PC-3 (cell line): ENCODE measurements around the gene PIH1D1. TPM values are rescaled to one million over a fixed set of nuclear protein-coding genes. Genes with fewer than 3 reads are reported as not detected.

Source experiments
- ATAC-seq: fragments of 200-7000 bp; cut with Tn5 transposase; 2 replicates; pipeline ENCODE4 v1.9.1; 2020; ENCODE audit warnings: mild to moderate bottlenecking, moderate library complexity
- BruUV-seq: library from RNA; stranded (reverse); fragments of 400-500 nt; replicated peaks from 2 replicates; lab custom pipeline; 2021; lab: Mats Ljungman, UMichigan
- CTCF ChIA-PET: fragments of 300-600 bp; sonication (Branson Sonifier 250); formaldehyde crosslinking; loops from one replicate; lab custom pipeline; 2022; ENCODE audit warnings: antibody characterized with exemption; lab: Charles Lee
- POLR2A ChIA-PET: fragments of 300-600 bp; sonication (Branson Sonifier 250); formaldehyde crosslinking; loops from one replicate; lab custom pipeline; 2022; ENCODE audit warnings: antibody characterized with exemption; ENCODE audit not compliant: unreplicated experiment; lab: Charles Lee
- DNase-seq: peaks from one replicate; pipeline ENCODE4 v3.0.0-alpha.2; 2015
- H2AFZ ChIP-seq: fragments of 300-600 bp; sonication (generic); 2 replicates; pipeline ENCODE4 v1.6.0; 2016; ENCODE audit warnings: antibody characterized with exemption, low read length
- H3F3A ChIP-seq: fragments of 300-600 bp; sonication (generic); one replicate; pipeline ENCODE4 v1.6.0; 2017; ENCODE audit warnings: antibody characterized with exemption, low read length, control low read depth, mild to moderate bottlenecking; ENCODE audit not compliant: unreplicated experiment
- H3K27ac ChIP-seq: fragments of 300-600 bp; sonication (generic); 2 replicates; pipeline ENCODE4 v1.5.1; 2016; ENCODE audit warnings: mild to moderate bottlenecking, low read length
- H3K27me3 ChIP-seq: fragments of 300-600 bp; sonication (generic); 2 replicates; pipeline ENCODE4 v1.6.1; 2016; ENCODE audit warnings: low read length, mixed read lengths
- H3K36me3 ChIP-seq: fragments of 300-600 bp; sonication (generic); 2 replicates; pipeline ENCODE4 v1.6.1; 2016; ENCODE audit warnings: low read depth, mixed run types, low read length, mixed read lengths
- H3K4me1 ChIP-seq: fragments of 300-600 bp; sonication (generic); 2 replicates; pipeline ENCODE4 v1.5.1; 2016; ENCODE audit warnings: low read length; ENCODE audit not compliant: insufficient read depth
- H3K4me2 ChIP-seq: fragments of 300-600 bp; sonication (generic); 2 replicates; pipeline ENCODE4 v1.6.0; 2016; ENCODE audit warnings: low read length
- H3K4me3 ChIP-seq: fragments of 300-600 bp; sonication (generic); 2 replicates; pipeline ENCODE4 v1.5.1; 2016; ENCODE audit warnings: mild to moderate bottlenecking, low read length, mixed read lengths
- H3K79me2 ChIP-seq: fragments of 300-600 bp; sonication (generic); 2 replicates; pipeline ENCODE4 v1.6.1; 2017; ENCODE audit warnings: low read length, mixed read lengths
- H3K9ac ChIP-seq: fragments of 300-600 bp; sonication (generic); 2 replicates; pipeline ENCODE4 v1.6.0; 2016; ENCODE audit warnings: mild to moderate bottlenecking, low read length
- H3K9me2 ChIP-seq: fragments of 300-600 bp; sonication (generic); replicated peaks from 2 replicates; pipeline ENCODE4 v1.6.1; 2016; ENCODE audit warnings: mixed run types, low read length, mixed read lengths
- H3K9me3 ChIP-seq: fragments of 300-600 bp; sonication (generic); 2 replicates; pipeline ENCODE4 v1.6.1; 2016; ENCODE audit warnings: low read length, mixed read lengths
- H4K20me1 ChIP-seq: fragments of 300-600 bp; sonication (generic); 2 replicates; pipeline ENCODE4 v1.6.1; 2016; ENCODE audit warnings: low read length, mixed read lengths
- CTCF ChIP-seq: fragments of 300-600 bp; sonication (generic); conservative IDR thresholded peaks from 2 replicates; pipeline ENCODE4 v1.5.1; 2017; ENCODE audit warnings: antibody characterized with exemption, low read depth, mild to moderate bottlenecking, low read length
- EZH2 ChIP-seq: fragments of 300-600 bp; sonication (generic); IDR thresholded peaks from one replicate; pipeline ENCODE4 v1.6.1; 2017; ENCODE audit warnings: antibody characterized with exemption, mild to moderate bottlenecking, low read length; ENCODE audit not compliant: unreplicated experiment
- EZH2phosphoT487 ChIP-seq: fragments of 300-600 bp; sonication (generic); IDR thresholded peaks from 2 replicates; pipeline ENCODE4 v1.6.1; 2018; ENCODE audit warnings: mild to moderate bottlenecking, antibody characterized with exemption, low read length, borderline replicate concordance
- intact Hi-C: fragments of 100-400 bp; cut with micrococcal nuclease; formaldehyde crosslinking; loops from 2 replicates; pipeline ENCODE4 v1.9.0; 2023
- total RNA-seq: library from RNA; depleted of rRNA; stranded (reverse); fragments of >200 nt; gene quantifications from 2 replicates; pipeline ENCODE4 v1.2.3, GENCODE V29; 2014

Gene PIH1D1
- total RNA-seq, 1 experiment from 2014 or later: 171 TPM

DNA sequence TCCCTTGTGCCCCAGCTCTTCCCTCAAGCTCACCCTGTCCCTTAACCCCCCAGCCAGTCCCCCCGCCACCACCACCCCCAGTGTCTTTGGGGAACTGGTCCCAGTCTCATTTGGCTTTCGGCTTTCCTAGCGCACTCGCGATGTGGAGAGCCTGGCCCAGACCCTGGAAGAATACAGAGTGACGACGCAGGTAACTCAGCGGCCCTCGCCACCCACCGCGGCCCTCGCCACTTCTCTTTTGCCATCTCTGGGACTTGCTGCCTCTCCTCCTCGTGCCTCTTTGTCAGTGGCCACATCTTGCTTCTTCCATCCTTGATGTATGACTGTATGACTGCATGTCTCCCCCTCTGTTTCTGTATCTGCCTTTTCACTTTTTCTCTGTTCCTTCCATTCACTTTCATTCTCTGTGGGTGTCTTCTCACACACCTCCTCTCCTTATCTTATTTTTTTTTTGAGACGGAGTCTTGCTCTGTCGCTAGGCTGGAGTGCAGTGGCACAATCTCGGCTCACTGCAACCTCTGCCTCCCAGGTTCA is 44.1 kb downstream of the PIH1D1 start:
- Histone ChIP-seq H3K27me3 (no peaks in the 10 kb centered on the region), H3K9ac (no peak overlapping the region), H4K20me1 (no peaks in the 10 kb centered on the region), H3K36me3 (no peaks in the 10 kb centered on the region), H3K27ac (no peak overlapping the region), H3K4me3 (no peak overlapping the region), H3K79me2 (no peaks in the 10 kb centered on the region), H3K4me2 (no peak overlapping the region), H3K4me1 (peaks cover 15% of the 10 kb centered on the region), H3K9me3 (no peaks in the 10 kb centered on the region), H3F3A (no peaks in the 10 kb centered on the region), H3K9me2 (no peaks in the 10 kb centered on the region), H2AFZ (no peak overlapping the region)
- ATAC-seq (no peak), DNase-seq (no peak)
- CTCF ChIA-PET: no interaction called here
- intact Hi-C loops: no loop called here
- BruUV-seq: no TSS peak
- POLR2A ChIA-PET: no interaction called here
- TF ChIP-seq EZH2phosphoT487 (no peak), EZH2 (no peak), CTCF (no peak)

GRCh38 chr19:49407079-49407478 is 44.5 kb downstream of the PIH1D1 start:
- ATAC-seq (no peak), DNase-seq (no peak)
- intact Hi-C loops: no loop called here
- no peaks in the 10 kb centered on the region for H3K9me3 ChIP-seq
- no peak overlapping the region for H3K4me2 ChIP-seq
- no peak overlapping the region for H3K27ac ChIP-seq
- H3K4me1 ChIP-seq: peaks cover 15% of the 10 kb centered on the region
- no peaks in the 10 kb centered on the region for H3K9me2 ChIP-seq
- no peaks in the 10 kb centered on the region for H3K79me2 ChIP-seq
- H2AFZ ChIP-seq: no peak overlapping the region
- ChIA-PET POLR2A (no interaction called here), CTCF (no interaction called here)
- no peaks in the 10 kb centered on the region for H3K36me3 ChIP-seq
- no peak overlapping the region for H3K4me3 ChIP-seq
- BruUV-seq: no TSS peak
- H3K27me3 ChIP-seq: no peaks in the 10 kb centered on the region
- H3F3A ChIP-seq: no peaks in the 10 kb centered on the region
- H3K9ac ChIP-seq: no peak overlapping the region
- H4K20me1 ChIP-seq: no peaks in the 10 kb centered on the region
- no peak for TF ChIP-seq EZH2
- TF ChIP-seq CTCF: no peak

- intact Hi-C loops: no loop called here
- Histone ChIP-seq H3F3A (no peaks in the 10 kb centered on the region), H4K20me1 (no peaks in the 10 kb centered on the region), H2AFZ (peak overlapping the region; percentile 77), H3K27me3 (no peaks in the 10 kb centered on the region), H3K79me2 (no peaks in the 10 kb centered on the region), H3K4me2 (peak overlapping the region; percentile 71), H3K9ac (no peak overlapping the region), H3K4me1 (peaks cover 15% of the 10 kb centered on the region), H3K36me3 (no peaks in the 10 kb centered on the region), H3K9me3 (no peaks in the 10 kb centered on the region), H3K27ac (peak overlapping the region; percentile 29), H3K4me3 (0 out of 2 replicates have a peak overlapping the region, but pooled peaks have one; percentile 9), H3K9me2 (no peaks in the 10 kb centered on the region)
- ATAC-seq: peak; percentile 99
- TF ChIP-seq EZH2 (no peak), CTCF (no peak), EZH2phosphoT487 (no peak)
- ChIA-PET CTCF (interaction anchor here (0.6 to 1.2 kb wide), 2 partner anchors 12 to 217 kb away, joined by 3 to 5 read pairs; no protein-coding TSS in a partner anchor), POLR2A (interaction anchor here (0.5 kb wide), 1 partner anchor 1890 kb away, joined by 53 read pairs; no protein-coding TSS in a partner anchor)
- no TSS peak for BruUV-seq
- peak; percentile 89 for DNase-seq
These were observed 48.0 kb downstream of the PIH1D1 start for GRCh38 chr19:49403404-49404187.
